GM20000 (cell line): ENCODE measurements around the gene TTF2.

Source experiments
- DNase-seq: peaks from one replicate; pipeline ENCODE4 v3.0.0; 2012; ENCODE audit warnings: low spot score
- CTCF ChIP-seq: IDR thresholded peaks from 2 replicates; pipeline ENCODE4 v1.5.1; 2012; ENCODE audit warnings: mild to moderate bottlenecking, control low read depth; ENCODE audit errors: extremely low read depth, missing control alignments

The TTF2 gene

GRCh38 chr1:117069220-117069844 lies 9.2 kb downstream of the TTF2 start:
- DNase-seq, result no peak
- TF ChIP-seq CTCF, result no peak

- no peak for DNase-seq
- no peak for TF ChIP-seq CTCF
Measured at GRCh38 chr1:117070124-117070523, 10.0 kb downstream of the TTF2 start.

- TF ChIP-seq CTCF, result no peak
Measured at GRCh38 chr1:117076648-117077047, 16.5 kb downstream of the TTF2 start.

DNA sequence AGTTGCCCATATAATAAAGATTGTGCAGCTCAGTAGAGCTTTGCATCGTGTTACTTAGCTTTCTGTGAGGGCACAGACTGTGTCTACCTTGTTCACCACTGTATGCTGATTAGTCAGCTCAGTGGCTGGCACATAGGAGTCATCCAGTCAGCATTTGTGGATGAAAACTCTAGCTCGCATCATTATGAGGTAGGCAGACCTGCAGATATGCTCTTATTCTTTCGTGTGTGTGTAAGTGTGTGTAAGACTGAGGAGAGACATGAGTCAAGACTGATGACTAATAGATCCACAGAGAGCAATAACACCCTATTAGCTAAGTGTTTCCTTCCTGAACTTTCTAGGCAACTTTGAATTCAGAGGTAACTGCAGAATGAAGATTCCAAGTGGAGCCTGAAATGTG lies 17.1 kb downstream of the TTF2 start:
- no peak for DNase-seq

More at GRCh38 chr1:117076648-117077047, 16.5 kb downstream of the TTF2 start:
- DNase-seq, result no peak

GRCh38 chr1:117079737-117080136 lies 19.6 kb downstream of the TTF2 start:
- no peak for TF ChIP-seq CTCF

More for the DNA sequence above, 17.1 kb downstream of the TTF2 start:
- no peak for TF ChIP-seq CTCF

DNA sequence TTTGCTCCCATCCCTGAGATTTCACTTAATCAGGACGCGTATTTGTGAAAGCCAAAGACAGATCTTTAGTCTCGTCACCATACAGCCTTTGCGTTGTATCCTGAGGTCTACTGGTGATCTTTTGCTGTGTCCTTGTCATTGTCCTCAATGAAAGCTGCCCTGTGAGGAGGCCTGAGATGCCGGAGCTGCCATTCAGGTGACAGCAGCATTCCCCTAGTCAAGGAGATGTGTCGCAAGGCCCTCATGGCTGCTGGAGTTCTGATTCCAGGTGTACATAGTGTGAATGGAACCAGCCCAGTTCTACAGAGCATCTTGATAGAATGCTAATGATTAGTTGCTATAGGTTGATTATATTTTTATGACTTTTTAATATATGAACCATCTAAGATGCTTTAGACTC lies 24.1 kb downstream of the TTF2 start:
- DNase-seq, result no peak
- no peak for TF ChIP-seq CTCF

More at GRCh38 chr1:117079737-117080136, 19.6 kb downstream of the TTF2 start:
- no peak for DNase-seq

GRCh38 chr1:117087686-117088085 lies 27.6 kb downstream of the TTF2 start:
- TF ChIP-seq CTCF, result no peak
- DNase-seq, result no peak
